ENCODE data around the gene NRBP1.

GRCh38 chr2:27431395-27431794, 3.0 kb downstream of the NRBP1 start:
- TF ChIP-seq CTCF (IDR thresholded peaks at IDR 0.05; ENCODE audit: poor library complexity): no peak
- no peak for TF ChIP-seq EZH2 (IDR thresholded peaks at IDR 0.05; ENCODE audit: borderline replicate concordance)
- TF ChIP-seq EZH2phosphoT487 (IDR thresholded peaks at IDR 0.05; ENCODE audit: low read depth, severe bottlenecking, unreplicated experiment): no peak
